K562 (cell line): ENCODE data around the gene MVB12B. TPM values are rescaled to one million over a fixed set of nuclear protein-coding genes. Genes with fewer than 3 reads are reported as not detected.

Experiments
- ATAC-seq: fragments of 200-7000 bp; cut with Tn5 transposase; 3 replicates; pipeline ENCODE4 v1.9.1; 2020; ENCODE audit warnings: moderate library complexity
- BruUV-seq: library from RNA; stranded (reverse); fragments of 400-500 nt; replicated peaks from 2 replicates; lab custom pipeline; 2021; lab: Mats Ljungman, UMichigan
- CTCF ChIA-PET: fragments of 300-600 bp; formaldehyde crosslinking; extraction: SDS; loops from one replicate; lab custom pipeline; 2021; ENCODE audit warnings: low intra/inter-chr PET ratio; lab: Yijun Ruan, JAX
- POLR2A ChIA-PET: fragments of 300-600, 350-650 bp; sonication (Branson Sonifier 250); formaldehyde crosslinking; extraction: SDS; loops from one replicate; lab custom pipeline; 2021; ENCODE audit warnings: antibody characterized with exemption, inconsistent platforms; lab: Yijun Ruan, JAX
- DNase-seq, 4 experiments: peaks; one replicate each; pipeline versions ENCODE4 v3.0.0 to v3.0.0-alpha.2; 2011 to 2018; ENCODE audit warnings: low spot score in 3 of 4, mixed read lengths in 3 of 4; ENCODE audit errors: extremely low read depth in 1 of 4
- FAIRE-seq: peaks from 2 replicates; lab custom pipeline; 2011; peaks lifted over from hg19 to GRCh38; lab: Jason Lieb, UNC
- H2AFZ ChIP-seq: 2 replicates; pipeline ENCODE4 v1.6.0; 2011; ENCODE audit warnings: low read depth, low read length, control low read depth, inconsistent platforms
- H3K27ac ChIP-seq: fragments of 200-600 bp; 3 replicates; pipeline ENCODE4 v1.8.0; 2011; ENCODE audit warnings: low read depth, mild to moderate bottlenecking, control low read depth, inconsistent platforms, low read length, moderate library complexity, mixed read lengths; ENCODE audit errors: extremely low read depth
- H3K27me3 ChIP-seq, 2 experiments: fragments of 300-600 bp in 1 of 2; 2 replicates in 1 of 2; 3 replicates in 1 of 2; pipeline versions ENCODE4 v1.6.0 to v1.8.0; 2011; ENCODE audit warnings: inconsistent platforms in 2 of 2, low read length in 2 of 2, mild to moderate bottlenecking in 1 of 2, mixed read lengths in 1 of 2, moderate library complexity in 1 of 2; ENCODE audit not compliant: control insufficient read depth in 2 of 2, insufficient read depth in 2 of 2
- H3K36me3 ChIP-seq: fragments of 300-600 bp; 3 replicates; pipeline ENCODE4 v1.8.0; 2011; ENCODE audit warnings: mild to moderate bottlenecking, low read length, inconsistent platforms; ENCODE audit not compliant: control insufficient read depth, insufficient read depth
- H3K4me1 ChIP-seq, 2 experiments: fragments of 200-600 bp in 1 of 2; replicated peaks in 1 of 2; 2 replicates in 1 of 2; 3 replicates in 1 of 2; pipeline versions ENCODE4 v1.5.1 to v1.8.0; 2011; ENCODE audit warnings: inconsistent platforms in 2 of 2, low read length in 2 of 2, mild to moderate bottlenecking in 1 of 2, mixed read lengths in 1 of 2, moderate library complexity in 1 of 2; ENCODE audit not compliant: control insufficient read depth in 2 of 2, insufficient read depth in 2 of 2
- H3K4me2 ChIP-seq: 2 replicates; pipeline ENCODE4 v1.6.1; 2011; ENCODE audit warnings: low read length, control low read depth, inconsistent platforms, mixed read lengths; ENCODE audit not compliant: insufficient read depth
- H3K4me3 ChIP-seq: fragments of 200-600 bp; sonication (generic), shearing (Covaris generic); 2 replicates; pipeline ENCODE4 v1.5.1; 2016; ENCODE audit warnings: control low read depth, inconsistent platforms
- H3K79me2 ChIP-seq: fragments of 200-600 bp; 3 replicates; pipeline ENCODE4 v1.8.0; 2011; ENCODE audit warnings: low read length, inconsistent platforms; ENCODE audit not compliant: control insufficient read depth, insufficient read depth
- H3K9ac ChIP-seq, 2 experiments: 2 replicates each; pipeline versions ENCODE4 v1.6.0 to v1.6.1; 2011; ENCODE audit warnings: low read depth in 2 of 2, low read length in 2 of 2, control low read depth in 1 of 2, inconsistent platforms in 1 of 2, mild to moderate bottlenecking in 1 of 2, mixed read lengths in 1 of 2; ENCODE audit not compliant: insufficient read depth in 1 of 2
- H3K9me1 ChIP-seq: one replicate; pipeline ENCODE4 v1.6.0; 2011; ENCODE audit warnings: inconsistent platforms, mild to moderate bottlenecking, low read length, moderate library complexity; ENCODE audit not compliant: control insufficient read depth, insufficient read depth
- H3K9me3 ChIP-seq: replicated peaks from 2 replicates; pipeline ENCODE4 v1.5.1; 2011; ENCODE audit warnings: low read depth, low read length, inconsistent platforms; ENCODE audit not compliant: control insufficient read depth, insufficient read depth
- H4K20me1 ChIP-seq: replicated peaks from 2 replicates; pipeline ENCODE4 v1.6.1; 2011; ENCODE audit warnings: low read length, inconsistent platforms, mixed read lengths; ENCODE audit not compliant: control insufficient read depth, insufficient read depth
- BCOR ChIP-seq: fragments of 450-650 bp; IDR thresholded peaks from 2 replicates; pipeline ENCODE4 v1.6.1; 2016
- BMI1 ChIP-seq: fragments of 150-350 bp; IDR thresholded peaks from 2 replicates; pipeline ENCODE4 v1.6.1; 2014; ENCODE audit warnings: low read length
- CREBBP ChIP-seq: IDR thresholded peaks from one replicate; pipeline ENCODE4 v1.6.1; 2012; ENCODE audit warnings: low read depth, mild to moderate bottlenecking, control low read depth, inconsistent platforms, low read length
- HDAC2 ChIP-seq: fragments of 450-650 bp; IDR thresholded peaks from 2 replicates; pipeline ENCODE4 v1.6.1; 2016; ENCODE audit warnings: mild to moderate bottlenecking
- PTBP1 ChIP-seq: fragments of 200-400 bp; formaldehyde crosslinking; IDR thresholded peaks from 2 replicates; pipeline ENCODE4 v1.6.1; 2017; ENCODE audit warnings: low read depth, low read length
- RBM25 ChIP-seq: fragments of 200-400 bp; formaldehyde crosslinking; IDR thresholded peaks from 2 replicates; pipeline ENCODE4 v1.6.1; 2018; ENCODE audit warnings: low read length, low read depth, moderate library complexity; ENCODE audit not compliant: severe bottlenecking
- ZFP36 ChIP-seq: fragments of 150-350 bp; IDR thresholded peaks from 2 replicates; pipeline ENCODE4 v1.6.1; 2018; ENCODE audit warnings: low read length, low read depth; ENCODE audit not compliant: partially characterized antibody
- WGBS: fragments of 100-300 bp; shearing (Covaris generic); methylation state at CpG from one replicate; pipeline ENCODE4 v1.1.6; 2016; ENCODE audit warnings: low coverage, mixed read lengths; ENCODE audit not compliant: insufficient coverage; ENCODE audit errors: missing lambda C conversion rate; 5-methylcytosine and 5-hydroxymethylcytosine counted together
- in situ Hi-C: fragments of 300-500 bp; cut with MboI; formaldehyde crosslinking; loops from 4 replicates; pipeline ENCODE4 v1.15.0; 2018; ENCODE audit warnings: inconsistent platforms, mixed read lengths
- intact Hi-C: fragments of 100-400 bp; cut with micrococcal nuclease; formaldehyde crosslinking; loops from 2 replicates; pipeline ENCODE4 v1.14.2; 2022
- polyA plus RNA-seq, 8 experiments: library from polyadenylated mRNA; depleted of rRNA in 4 of 8; stranded (reverse) in 5 of 8; unstranded in 3 of 8; fragments of >200 nt; fragmentation: Nextera tagmentation in 2 of 8; fragmentation: Illumina TruSeq in 1 of 8; extraction: Ambion mirVana in 2 of 8; extraction: Trizol in 1 of 8; gene quantifications; 2 replicates each; pipeline versions ENCODE4 v1.2.1 to v1.2.3, GENCODE V29; 2011 to 2014; ENCODE audit warnings: inconsistent platforms in 1 of 8, missing spikeins in 1 of 8
- total RNA-seq, 7 experiments: library from RNA; depleted of rRNA in 6 of 7; stranded (reverse); fragments of >200 nt in 6 of 7; fragmentation: Illumina TruSeq in 2 of 7; extraction: Trizol in 2 of 7; gene quantifications; 2 replicates each; pipeline versions ENCODE4 v1.2.1 to v1.2.3, GENCODE V29; 2011 to 2021; ENCODE audit warnings: low replicate concordance in 1 of 7
- TF ChIP-seq, protein P1 (sequence below): sonication (generic); formaldehyde crosslinking; IDR thresholded peaks from 2 replicates; pipeline ENCODE4 v1.8.1; 2022; ENCODE audit warnings: missing genetic modification reagents

MVB12B gene
- total and polyA plus RNA-seq, 9 of the 15 experiments (the other 6 are each of a cell fraction or from before 2014, with no cell fraction given), result not detected

DNA sequence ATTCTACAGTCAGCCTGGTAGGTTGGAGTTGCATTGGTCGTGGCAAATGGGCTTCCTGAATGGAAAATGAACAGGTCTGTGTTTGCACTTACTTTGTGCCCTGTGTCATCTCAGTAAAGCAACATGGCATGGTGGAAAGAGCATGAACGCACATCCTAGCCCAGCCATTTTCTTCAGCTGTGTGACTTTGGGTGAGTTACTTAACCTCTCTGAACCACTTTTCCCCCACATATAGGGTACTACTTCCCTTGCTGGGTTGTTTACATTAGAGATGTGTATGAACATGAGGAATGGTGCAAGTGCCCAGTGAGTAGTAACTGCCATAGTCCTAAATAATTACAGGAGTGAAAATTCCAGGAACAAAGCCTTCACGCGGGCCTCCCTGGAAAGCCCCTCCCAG lies 83.6 kb downstream of the MVB12B start:
- no TSS peak for BruUV-seq
- Histone ChIP-seq H3K4me1 (no peaks in the 10 kb centered on the region), H3K36me3 (no peaks in the 10 kb centered on the region), H3K4me2 (no peak overlapping the region), H3K9me1 (no peaks in the 10 kb centered on the region), H4K20me1 (no peaks in the 10 kb centered on the region), H3K79me2 (no peaks in the 10 kb centered on the region), H3K9ac (no peak overlapping the region), H3K9me3 (no peaks in the 10 kb centered on the region), H2AFZ (no peak overlapping the region), H3K4me3 (no peak overlapping the region), H3K27ac (no peak overlapping the region), H3K27me3 (peaks cover 34 to 44% of the 10 kb centered on the region in 2 experiments)
- intact Hi-C loops, result no loop called here
- DNase-seq (no peak), ATAC-seq (no peak), FAIRE-seq (no peak)
- in situ Hi-C loops, result no loop called here
- WGBS, result 16% methylated on average over 4 of the region's 4 CpGs
- POLR2A ChIA-PET, result no interaction called here
- TF ChIP-seq CREBBP (no peak), BMI1 (no peak), RBM25 (peak; percentile 92), HDAC2 (no peak), PTBP1 (no peak), ZFP36 (peak; percentile 61), BCOR (0 out of 2 replicates have a peak, but pooled peaks have one; percentile 23)
- TF ChIP-seq, protein P1, sequence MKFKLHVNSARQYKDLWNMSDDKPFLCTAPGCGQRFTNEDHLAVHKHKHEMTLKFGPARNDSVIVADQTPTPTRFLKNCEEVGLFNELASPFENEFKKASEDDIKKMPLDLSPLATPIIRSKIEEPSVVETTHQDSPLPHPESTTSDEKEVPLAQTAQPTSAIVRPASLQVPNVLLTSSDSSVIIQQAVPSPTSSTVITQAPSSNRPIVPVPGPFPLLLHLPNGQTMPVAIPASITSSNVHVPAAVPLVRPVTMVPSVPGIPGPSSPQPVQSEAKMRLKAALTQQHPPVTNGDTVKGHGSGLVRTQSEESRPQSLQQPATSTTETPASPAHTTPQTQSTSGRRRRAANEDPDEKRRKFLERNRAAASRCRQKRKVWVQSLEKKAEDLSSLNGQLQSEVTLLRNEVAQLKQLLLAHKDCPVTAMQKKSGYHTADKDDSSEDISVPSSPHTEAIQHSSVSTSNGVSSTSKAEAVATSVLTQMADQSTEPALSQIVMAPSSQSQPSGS (CRISPR knock-in tag), result no peak
- CTCF ChIA-PET, result no interaction called here
